ENCODE results near the gene CDH2.

The CDH2 gene

GRCh38 chr18:28036488-28036887, 140.4 kb downstream of the CDH2 start:
- Histone ChIP-seq H3K4me2 (ENCODE audit: low read length) (no peak overlapping the region), H3K27me3 (ENCODE audit: insufficient read depth, low read length) (no peaks in the 10 kb centered on the region), H3K14ac (ENCODE audit: low read length) (no peak overlapping the region), H3K23ac (ENCODE audit: low read length) (no peak overlapping the region), H3K79me1 (ENCODE audit: low read length) (no peaks in the 10 kb centered on the region), H3K18ac (ENCODE audit: low read length) (no peak overlapping the region), H4K12ac (ENCODE audit: low read depth, low read length) (no peak overlapping the region), H2AFZ (ENCODE audit: insufficient read depth, low read length, poor library complexity) (no peak overlapping the region), H3K9ac (ENCODE audit: low read length) (no peak overlapping the region), H3K4me3 (ENCODE audit: low read depth, low read length) (no peak overlapping the region), H3K27ac (ENCODE audit: low read depth, low read length) (no peak overlapping the region), H2BK5ac (ENCODE audit: low read depth, low read length, poor library complexity) (no peak overlapping the region), H4K8ac (ENCODE audit: low read depth, low read length) (no peak overlapping the region), H2AK5ac (ENCODE audit: low read length) (no peak overlapping the region), H3K36me3 (ENCODE audit: control insufficient read depth in 1 of 2, insufficient read depth in 2 of 2, low read length in 2 of 2) (no peaks in the 10 kb centered on the region), H2BK120ac (ENCODE audit: insufficient read depth, low read length, poor library complexity) (no peak overlapping the region), H3K4me1 (ENCODE audit: control insufficient read depth in 1 of 2, insufficient read depth in 2 of 2, low read length in 2 of 2) (no peaks in the 10 kb centered on the region), H3K4ac (ENCODE audit: low read depth, low read length) (no peak overlapping the region), H4K91ac (ENCODE audit: low read depth, low read length) (no peak overlapping the region), H2BK12ac (ENCODE audit: low read length) (no peak overlapping the region), H3K79me2 (ENCODE audit: control insufficient read depth, insufficient read depth, low read length, poor library complexity) (no peaks in the 10 kb centered on the region), H3K9me3 (ENCODE audit: insufficient read depth, low read depth, low read length) (no peaks in the 10 kb centered on the region)
- no peak for DNase-seq
- no CpG with 5 or more reads among the region's 5 CpGs for WGBS (ENCODE audit: extremely low coverage, insufficient coverage, insufficient read length)

GRCh38 chr18:28034567-28034966, 142.4 kb downstream of the CDH2 start:
- Histone ChIP-seq H3K18ac (ENCODE audit: low read length) (no peak overlapping the region), H3K4me3 (ENCODE audit: low read depth, low read length) (no peak overlapping the region), H3K4ac (ENCODE audit: low read depth, low read length) (no peak overlapping the region), H2BK5ac (ENCODE audit: low read depth, low read length, poor library complexity) (no peak overlapping the region), H3K36me3 (ENCODE audit: control insufficient read depth in 1 of 2, insufficient read depth in 2 of 2, low read length in 2 of 2) (no peaks in the 10 kb centered on the region), H3K4me1 (ENCODE audit: control insufficient read depth in 1 of 2, insufficient read depth in 2 of 2, low read length in 2 of 2) (no peaks in the 10 kb centered on the region), H2AK5ac (ENCODE audit: low read length) (no peak overlapping the region), H4K8ac (ENCODE audit: low read depth, low read length) (no peak overlapping the region), H2BK12ac (ENCODE audit: low read length) (no peak overlapping the region), H3K9ac (ENCODE audit: low read length) (no peak overlapping the region), H3K79me2 (ENCODE audit: control insufficient read depth, insufficient read depth, low read length, poor library complexity) (no peaks in the 10 kb centered on the region), H3K9me3 (ENCODE audit: insufficient read depth, low read depth, low read length) (no peaks in the 10 kb centered on the region), H3K23ac (ENCODE audit: low read length) (no peak overlapping the region), H4K91ac (ENCODE audit: low read depth, low read length) (no peak overlapping the region), H3K79me1 (ENCODE audit: low read length) (no peaks in the 10 kb centered on the region), H3K27ac (ENCODE audit: low read depth, low read length) (no peak overlapping the region), H3K4me2 (ENCODE audit: low read length) (no peak overlapping the region), H2BK120ac (ENCODE audit: insufficient read depth, low read length, poor library complexity) (no peak overlapping the region), H2AFZ (ENCODE audit: insufficient read depth, low read length, poor library complexity) (no peak overlapping the region), H4K12ac (ENCODE audit: low read depth, low read length) (no peak overlapping the region), H3K27me3 (ENCODE audit: insufficient read depth, low read length) (no peaks in the 10 kb centered on the region), H3K14ac (ENCODE audit: low read length) (no peak overlapping the region)
- no CpG with 5 or more reads among the region's 5 CpGs for WGBS (ENCODE audit: extremely low coverage, insufficient coverage, insufficient read length)
- DNase-seq, result no peak

GRCh38 chr18:28032177-28032576, 144.8 kb downstream of the CDH2 start:
- Histone ChIP-seq H2BK5ac (ENCODE audit: low read depth, low read length, poor library complexity) (no peak overlapping the region), H3K4me3 (ENCODE audit: low read depth, low read length) (no peak overlapping the region), H3K14ac (ENCODE audit: low read length) (no peak overlapping the region), H2AK5ac (ENCODE audit: low read length) (no peak overlapping the region), H3K4ac (ENCODE audit: low read depth, low read length) (no peak overlapping the region), H3K36me3 (ENCODE audit: control insufficient read depth in 1 of 2, insufficient read depth in 2 of 2, low read length in 2 of 2) (no peaks in the 10 kb centered on the region), H3K27me3 (ENCODE audit: insufficient read depth, low read length) (no peaks in the 10 kb centered on the region), H3K9ac (ENCODE audit: low read length) (no peak overlapping the region), H4K91ac (ENCODE audit: low read depth, low read length) (no peak overlapping the region), H3K79me1 (ENCODE audit: low read length) (no peaks in the 10 kb centered on the region), H3K4me1 (ENCODE audit: control insufficient read depth in 1 of 2, insufficient read depth in 2 of 2, low read length in 2 of 2) (no peaks in the 10 kb centered on the region), H2BK12ac (ENCODE audit: low read length) (no peak overlapping the region), H4K8ac (ENCODE audit: low read depth, low read length) (no peak overlapping the region), H2BK120ac (ENCODE audit: insufficient read depth, low read length, poor library complexity) (no peak overlapping the region), H3K9me3 (ENCODE audit: insufficient read depth, low read depth, low read length) (no peaks in the 10 kb centered on the region), H3K4me2 (ENCODE audit: low read length) (no peak overlapping the region), H3K27ac (ENCODE audit: low read depth, low read length) (no peak overlapping the region), H2AFZ (ENCODE audit: insufficient read depth, low read length, poor library complexity) (no peak overlapping the region), H3K79me2 (ENCODE audit: control insufficient read depth, insufficient read depth, low read length, poor library complexity) (no peaks in the 10 kb centered on the region), H3K23ac (ENCODE audit: low read length) (no peak overlapping the region), H3K18ac (ENCODE audit: low read length) (no peak overlapping the region), H4K12ac (ENCODE audit: low read depth, low read length) (no peak overlapping the region)
- no CpG with 5 or more reads among the region's 2 CpGs for WGBS (ENCODE audit: extremely low coverage, insufficient coverage, insufficient read length)
- DNase-seq, result no peak

GRCh38 chr18:28030458-28030857, 146.5 kb downstream of the CDH2 start:
- Histone ChIP-seq H3K4me3 (ENCODE audit: low read depth, low read length) (no peak overlapping the region), H2BK12ac (ENCODE audit: low read length) (no peak overlapping the region), H4K12ac (ENCODE audit: low read depth, low read length) (no peak overlapping the region), H4K91ac (ENCODE audit: low read depth, low read length) (no peak overlapping the region), H3K27ac (ENCODE audit: low read depth, low read length) (no peak overlapping the region), H3K23ac (ENCODE audit: low read length) (no peak overlapping the region), H3K9ac (ENCODE audit: low read length) (no peak overlapping the region), H3K9me3 (ENCODE audit: insufficient read depth, low read depth, low read length) (no peaks in the 10 kb centered on the region), H3K79me1 (ENCODE audit: low read length) (no peaks in the 10 kb centered on the region), H3K14ac (ENCODE audit: low read length) (no peak overlapping the region), H2AK5ac (ENCODE audit: low read length) (no peak overlapping the region), H3K18ac (ENCODE audit: low read length) (no peak overlapping the region), H3K27me3 (ENCODE audit: insufficient read depth, low read length) (no peaks in the 10 kb centered on the region), H3K79me2 (ENCODE audit: control insufficient read depth, insufficient read depth, low read length, poor library complexity) (no peaks in the 10 kb centered on the region), H4K8ac (ENCODE audit: low read depth, low read length) (no peak overlapping the region), H3K4me1 (ENCODE audit: control insufficient read depth in 1 of 2, insufficient read depth in 2 of 2, low read length in 2 of 2) (no peaks in the 10 kb centered on the region), H2BK5ac (ENCODE audit: low read depth, low read length, poor library complexity) (no peak overlapping the region), H2AFZ (ENCODE audit: insufficient read depth, low read length, poor library complexity) (no peak overlapping the region), H3K4me2 (ENCODE audit: low read length) (no peak overlapping the region), H2BK120ac (ENCODE audit: insufficient read depth, low read length, poor library complexity) (no peak overlapping the region), H3K36me3 (ENCODE audit: control insufficient read depth in 1 of 2, insufficient read depth in 2 of 2, low read length in 2 of 2) (no peaks in the 10 kb centered on the region), H3K4ac (ENCODE audit: low read depth, low read length) (no peak overlapping the region)
- DNase-seq, result no peak
- WGBS (ENCODE audit: extremely low coverage, insufficient coverage, insufficient read length), result no CpG with 5 or more reads among the region's 1 CpG

Measured in trophoblast cell (in vitro differentiated cells and primary cell).